Measurements from ENCODE around the gene WAC.

- TF ChIP-seq POLR2A (IDR thresholded peaks at IDR 0.05) (no peak), CTCF (IDR thresholded peaks at IDR 0.05) (no peak), POLR2AphosphoS5 (IDR thresholded peaks at IDR 0.05) (no peak)
These were observed 16.0 kb downstream of the WAC start for GRCh38 chr10:28548781-28549498.

Measured in transverse colon (tissue), 4 donors.